ENCODE measurements around the gene WDR5.

Gene WDR5

GRCh38 chr9:134159566-134160245 is 23.8 kb downstream of the WDR5 start:
- DNase-seq (ENCODE audit: low read depth): no peak

- no peak for DNase-seq (ENCODE audit: low read depth)
Observed at GRCh38 chr9:134161647-134162046, 25.8 kb downstream of the WDR5 start.

DNA sequence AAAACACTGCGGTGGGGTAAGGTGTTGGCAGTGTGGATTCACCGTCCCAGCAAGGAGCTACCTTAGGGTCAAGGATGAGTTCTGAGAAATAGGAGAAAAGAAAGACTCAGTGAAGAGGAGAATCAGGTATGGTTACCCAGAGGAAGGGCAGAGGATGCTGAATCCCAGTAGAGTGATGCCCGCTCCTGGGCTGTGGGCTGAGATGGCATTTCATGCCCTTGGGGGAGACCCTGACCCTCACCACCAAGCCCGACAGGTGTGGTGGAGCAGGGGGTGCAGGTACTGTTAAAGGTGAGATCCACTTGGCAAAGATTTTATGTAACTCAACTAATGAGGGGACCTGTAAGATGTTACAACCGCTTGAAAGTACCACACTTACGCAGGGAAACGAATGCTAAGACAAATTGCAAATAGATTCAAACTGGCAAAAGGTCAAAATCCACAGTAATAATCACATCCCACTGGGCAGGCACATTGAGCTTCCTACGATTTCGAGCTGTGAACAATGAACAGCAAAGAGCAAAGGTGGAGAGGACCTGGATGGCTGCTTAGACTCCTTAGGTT is 26.4 kb downstream of the WDR5 start:
- no peak for DNase-seq (ENCODE audit: low read depth)

DNA sequence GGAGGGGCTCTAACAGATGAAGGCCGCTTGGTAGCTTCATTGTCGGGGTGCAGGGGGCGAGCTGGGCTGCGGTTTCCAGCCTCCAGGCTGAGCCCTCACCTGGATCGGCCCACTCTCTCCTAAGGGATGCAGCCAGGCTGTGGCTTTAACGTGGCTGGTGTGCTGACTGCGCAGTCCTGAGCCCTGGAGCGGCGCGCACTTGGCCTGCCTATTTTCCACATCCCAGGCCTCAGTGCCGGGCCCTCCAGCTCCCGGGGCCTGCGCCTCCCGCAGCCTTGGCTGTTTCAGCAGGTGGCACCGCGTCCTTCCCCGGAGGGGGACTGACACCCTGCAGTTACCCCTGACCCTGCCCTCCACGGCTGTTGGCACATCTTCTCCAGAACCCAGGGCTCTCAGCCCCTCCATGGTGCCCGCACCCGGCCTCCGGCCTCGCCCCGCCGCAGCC is 27.1 kb downstream of the WDR5 start:
- no peak for DNase-seq (ENCODE audit: low read depth)

- DNase-seq (ENCODE audit: low read depth): peak; percentile 56
Observed at GRCh38 chr9:134163371-134164196, 27.7 kb downstream of the WDR5 start.

GRCh38 chr9:134164879-134165278 is 29.0 kb downstream of the WDR5 start:
- DNase-seq (ENCODE audit: low read depth): no peak

DNA sequence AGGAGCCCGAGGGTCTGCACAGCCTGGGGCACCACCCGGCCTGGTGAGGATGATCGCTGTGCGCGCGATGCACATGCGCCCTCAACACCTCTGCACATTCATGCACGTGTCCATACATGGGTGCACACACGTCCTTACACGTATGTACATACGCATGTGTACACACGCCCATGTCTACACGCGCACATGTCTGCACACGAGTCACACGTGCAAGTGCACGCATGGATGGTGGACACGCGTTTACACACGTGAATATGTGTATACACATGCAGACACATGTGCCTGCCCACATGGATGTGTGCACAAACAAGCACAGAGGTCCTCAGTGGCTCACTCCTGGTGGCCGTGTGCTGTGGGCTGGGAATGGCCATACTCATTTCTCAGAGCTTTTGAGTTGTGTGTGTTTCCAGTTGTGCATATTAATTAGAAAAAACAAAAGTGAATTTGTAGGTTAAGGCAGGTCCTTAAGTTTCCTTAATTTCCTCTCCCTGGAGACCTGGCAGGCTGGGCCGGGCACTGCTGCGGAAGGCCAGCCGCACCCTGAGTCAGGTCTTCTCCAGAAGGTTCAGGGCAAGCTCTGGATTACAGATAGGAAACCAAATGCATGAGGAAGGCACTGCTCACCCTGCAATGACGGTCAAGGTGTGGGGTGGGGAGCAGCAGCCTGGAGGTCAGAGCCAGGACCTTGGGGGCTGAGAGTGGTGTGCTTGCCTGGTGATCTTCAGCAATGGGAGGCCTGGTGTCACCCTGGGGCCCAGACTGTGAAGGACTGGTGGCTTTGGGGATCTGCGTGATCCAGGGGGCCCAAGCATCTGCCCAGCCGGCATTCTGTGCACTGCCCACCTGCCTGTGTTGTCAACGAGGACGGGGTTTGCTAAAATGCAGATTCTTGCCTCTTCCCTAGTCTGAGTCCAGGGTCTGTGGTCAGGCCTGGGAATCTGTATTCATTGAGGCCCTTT is 29.8 kb downstream of the WDR5 start:
- peak; percentile 5 for DNase-seq (ENCODE audit: low read depth)

DNA sequence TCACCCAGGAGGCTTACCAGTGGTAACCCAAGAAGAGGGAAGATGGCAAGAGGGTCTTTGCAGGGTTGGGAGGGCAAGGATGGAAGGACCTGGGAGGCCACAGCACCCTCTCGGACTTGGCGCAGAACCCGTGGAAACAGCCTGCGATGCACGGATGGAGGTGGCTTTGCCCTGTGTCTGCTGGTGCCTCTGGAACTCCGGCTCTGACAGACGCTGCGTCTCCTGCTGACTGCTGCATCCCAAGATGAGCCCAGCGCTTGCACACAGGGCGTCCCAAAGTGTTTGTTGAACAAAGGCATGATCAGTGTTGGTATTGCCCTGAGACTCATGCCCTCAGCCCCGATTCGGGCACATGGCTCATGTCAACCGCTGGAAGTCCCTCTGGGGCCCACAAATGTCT is 30.5 kb downstream of the WDR5 start:
- DNase-seq (ENCODE audit: low read depth): no peak

GRCh38 chr9:134167530-134167931 is 31.6 kb downstream of the WDR5 start:
- DNase-seq (ENCODE audit: low read depth): no peak

- no peak for DNase-seq (ENCODE audit: low read depth)
Observed at GRCh38 chr9:134168757-134169550, 33.1 kb downstream of the WDR5 start.

- no peak for DNase-seq (ENCODE audit: low read depth)
Observed at GRCh38 chr9:134169724-134170401, 34.0 kb downstream of the WDR5 start.

DNA sequence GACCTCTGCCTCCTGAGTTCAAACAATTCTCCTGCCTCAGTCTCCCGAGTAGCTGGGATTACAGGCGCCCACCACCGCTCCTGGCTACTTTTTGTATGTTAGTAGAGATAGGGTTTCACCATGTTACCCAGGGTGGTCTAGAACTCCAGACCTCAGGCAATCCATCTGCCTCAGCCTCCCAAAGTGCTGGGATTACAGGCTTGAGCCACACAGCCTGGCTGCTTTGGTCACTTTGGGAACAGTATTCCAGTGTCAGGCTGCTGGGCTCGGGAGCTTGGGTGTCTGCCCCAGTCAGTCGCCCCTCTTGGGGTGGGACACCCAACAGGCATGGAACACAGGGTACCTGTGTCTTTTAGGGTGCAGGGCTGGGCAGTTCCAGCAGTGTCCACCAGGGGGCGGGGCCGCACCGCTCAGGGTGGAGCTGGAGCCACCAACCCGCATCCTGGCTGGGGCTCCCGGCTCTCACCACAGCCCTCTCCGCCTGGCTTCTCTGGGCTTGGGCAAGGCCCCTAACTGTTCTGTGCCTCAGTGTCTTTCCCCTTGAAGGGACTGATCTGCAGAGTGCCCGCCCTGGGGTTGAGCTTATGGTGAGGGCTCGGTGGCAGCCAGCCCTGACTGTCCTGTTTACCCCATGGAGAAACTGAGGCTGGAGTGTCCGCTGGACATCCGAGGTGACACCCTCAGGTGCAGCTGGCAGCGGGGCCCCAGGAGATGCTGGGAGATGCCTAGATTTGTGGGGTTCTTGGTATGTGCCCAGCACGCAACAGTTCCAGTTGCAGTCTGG is 34.8 kb downstream of the WDR5 start:
- no peak for DNase-seq (ENCODE audit: low read depth)

DNA sequence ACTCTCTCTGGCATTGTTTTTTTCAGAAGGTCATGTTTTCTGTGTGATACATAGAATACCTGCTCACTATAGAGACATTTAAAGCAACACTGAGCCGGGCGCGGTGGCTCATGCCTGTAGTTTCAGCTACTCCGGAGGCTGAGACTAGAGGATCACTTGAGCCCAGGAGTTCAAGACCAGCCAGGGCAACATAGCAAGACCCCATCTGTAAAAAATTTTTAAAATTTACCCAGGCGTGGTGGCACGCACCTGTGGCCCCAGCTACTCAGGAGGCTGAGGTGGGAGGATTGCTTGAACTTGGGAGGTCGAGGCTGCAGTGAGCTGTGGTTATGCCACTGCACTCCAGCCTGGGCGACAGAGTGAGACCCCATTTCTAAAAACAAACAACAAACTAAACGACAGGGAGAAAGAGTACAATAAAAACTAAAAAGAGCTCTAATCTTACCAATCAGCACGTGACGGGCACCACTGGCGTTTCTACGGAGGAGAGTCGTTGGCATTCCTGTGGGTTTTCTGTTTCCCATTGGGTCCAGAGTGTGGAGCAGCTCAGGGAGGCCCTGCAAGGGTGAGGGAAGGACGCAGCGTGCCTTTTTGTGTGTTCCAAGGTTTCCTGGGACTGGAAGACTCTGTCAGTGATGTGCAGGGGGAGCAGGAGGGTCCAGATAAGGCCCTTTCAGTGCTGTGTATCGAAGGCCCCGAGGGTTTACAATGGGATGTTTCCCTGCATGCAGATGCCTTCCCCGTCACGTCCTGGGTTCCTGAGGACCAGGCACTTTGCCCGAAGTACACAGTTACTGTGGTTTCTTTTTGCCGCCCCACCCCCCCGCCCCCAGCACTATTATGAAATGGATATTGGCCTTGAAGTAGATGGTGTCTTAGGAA is 35.7 kb downstream of the WDR5 start:
- no peak for DNase-seq (ENCODE audit: low read depth)

DNA sequence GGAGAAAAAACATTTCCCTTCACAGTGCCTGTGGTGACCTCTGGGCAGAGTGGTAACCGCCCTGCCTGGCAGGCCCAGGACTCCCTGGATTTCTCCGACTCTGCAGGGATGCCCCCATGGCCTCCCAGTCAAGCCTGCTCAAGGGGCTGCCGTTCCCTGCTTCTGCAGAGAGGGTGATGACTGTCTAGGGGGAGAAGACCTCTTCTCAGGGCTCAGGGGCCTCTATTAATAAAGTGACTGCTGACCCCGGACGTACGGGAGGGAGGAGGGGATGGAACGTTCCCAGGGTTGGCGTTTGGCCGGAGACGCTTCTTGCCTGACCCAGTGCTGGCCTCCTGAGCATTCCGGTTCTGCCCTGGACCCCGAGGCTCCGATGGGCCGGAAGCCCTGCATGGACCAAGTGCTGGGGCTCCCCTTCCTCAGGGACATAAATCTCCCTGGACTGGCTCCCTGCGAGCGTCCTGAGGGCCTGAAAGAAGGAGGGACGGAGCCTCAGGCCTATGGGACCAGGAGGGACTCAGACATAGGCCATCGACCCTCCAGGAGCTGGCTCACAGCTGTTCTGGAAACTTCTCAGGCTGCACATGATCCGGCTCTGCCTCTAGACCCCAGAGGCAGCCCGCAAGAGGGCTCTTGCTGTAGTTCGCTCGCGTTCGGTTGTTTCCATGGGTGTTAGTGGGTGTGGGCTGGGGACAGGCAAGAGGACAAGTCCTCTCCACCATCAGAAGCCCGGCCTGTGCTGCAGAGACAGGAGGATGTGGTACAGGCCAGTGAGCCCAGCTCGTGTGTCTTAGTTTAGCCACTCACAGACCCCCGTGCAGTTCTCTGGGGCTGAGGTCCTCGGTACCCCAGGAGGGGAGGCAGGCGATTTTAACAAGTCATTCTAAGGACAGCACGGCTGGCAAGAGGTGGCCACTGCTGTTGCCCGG is 36.6 kb downstream of the WDR5 start:
- DNase-seq (ENCODE audit: low read depth): no peak

- DNase-seq (ENCODE audit: low read depth): no peak
Observed at GRCh38 chr9:134173127-134174072, 37.5 kb downstream of the WDR5 start.

DNA sequence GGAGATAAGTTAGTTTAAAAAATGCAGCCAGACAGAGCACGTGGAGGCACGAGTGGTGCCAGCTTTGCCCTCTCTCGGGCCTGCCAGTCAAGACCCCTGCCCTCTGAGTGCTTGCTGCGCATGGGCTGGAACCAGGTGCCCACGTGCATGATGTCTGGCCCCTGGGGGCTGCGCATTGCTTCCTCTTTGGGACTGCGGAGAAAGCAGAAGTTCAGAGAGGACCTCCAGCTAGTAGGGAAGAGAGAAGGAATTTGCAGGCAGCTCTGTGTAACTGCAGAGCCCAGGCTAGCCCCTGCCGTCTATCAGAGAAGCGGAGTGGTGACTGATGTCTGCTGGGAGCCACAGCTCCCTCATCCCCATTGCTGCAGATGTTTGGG is 38.2 kb downstream of the WDR5 start:
- DNase-seq (ENCODE audit: low read depth): no peak
